GM18505 (cell line): ENCODE measurements around the gene PHOSPHO1.

Experiments
- ATAC-seq: cut with Tn5 transposase; IDR thresholded peaks from one replicate; pipeline ENCODE4 v1.9.1; 2021; ENCODE audit not compliant: unreplicated experiment
- POLR2A ChIP-seq: IDR thresholded peaks from 4 replicates; pipeline ENCODE4 v1.6.1; 2011; ENCODE audit warnings: borderline replicate concordance; ENCODE audit not compliant: insufficient read depth, insufficient read length; ENCODE audit errors: extremely low read depth

Gene PHOSPHO1

GRCh38 chr17:49218941-49219913 lies 11.4 kb downstream of the PHOSPHO1 start:
- TF ChIP-seq POLR2A, result no peak
- no peak for ATAC-seq

GRCh38 chr17:49217651-49218413 lies 12.8 kb downstream of the PHOSPHO1 start:
- peak; percentile 39 for TF ChIP-seq POLR2A
- ATAC-seq, result no peak

GRCh38 chr17:49216953-49217650 lies 13.5 kb downstream of the PHOSPHO1 start:
- TF ChIP-seq POLR2A, result no peak
- no peak for ATAC-seq

GRCh38 chr17:49216482-49216881 lies 14.1 kb downstream of the PHOSPHO1 start:
- no peak for TF ChIP-seq POLR2A

GRCh38 chr17:49214676-49215360 lies 15.8 kb downstream of the PHOSPHO1 start:
- no peak for TF ChIP-seq POLR2A
- ATAC-seq, result no peak

More at GRCh38 chr17:49216482-49216881, 14.1 kb downstream of the PHOSPHO1 start:
- ATAC-seq, result no peak

GRCh38 chr17:49213847-49214246 lies 16.7 kb downstream of the PHOSPHO1 start:
- no peak for ATAC-seq
- TF ChIP-seq POLR2A, result no peak

- TF ChIP-seq POLR2A, result peak; percentile 41
- no peak for ATAC-seq
Observed at GRCh38 chr17:49213399-49213798, 17.2 kb downstream of the PHOSPHO1 start.

- ATAC-seq, result peak; percentile 74
Observed at GRCh38 chr17:49210158-49211029, 20.2 kb downstream of the PHOSPHO1 start, which contains the start of the genes ABI3 and GNGT2. TSS of gene ABI3 (plus strand) at chr17:49210707. CDS start at chr17:49210725, 18 bp downstream. TSS of gene GNGT2 (minus strand) at chr17:49210574. CDS start at chr17:49207422, 3,152 bp downstream.

GRCh38 chr17:49209061-49209571 lies 21.5 kb downstream of the PHOSPHO1 start:
- no peak for ATAC-seq

More at GRCh38 chr17:49210158-49211029, 20.2 kb downstream of the PHOSPHO1 start, which contains the start of the genes ABI3 and GNGT2:
- peak; percentile 98 for TF ChIP-seq POLR2A

GRCh38 chr17:49204516-49204915 lies 26.1 kb downstream of the PHOSPHO1 start:
- no peak for ATAC-seq
- no peak for TF ChIP-seq POLR2A

More at GRCh38 chr17:49209061-49209571, 21.5 kb downstream of the PHOSPHO1 start:
- no peak for TF ChIP-seq POLR2A

GRCh38 chr17:49203796-49204195 lies 26.8 kb downstream of the PHOSPHO1 start:
- ATAC-seq, result no peak
- no peak for TF ChIP-seq POLR2A
